Stomach (tissue), 9 donors: ENCODE data around the gene HMHB1. TPM values are rescaled to one million over a fixed set of nuclear protein-coding genes. Genes with fewer than 3 reads are reported as not detected.
A peak's percentile ranks its signal among the peaks of the same experiment; 100 is the strongest.

Source experiments
- DNase-seq, 2 donors: peaks; one replicate each; pipeline versions ENCODE4 v3.0.0 to v3.0.0-alpha.2; 2013 to 2019
- H3K27ac ChIP-seq, 5 donors: fragments of 200-600 bp in 4 of 5; sonication (generic) in 4 of 5; one replicate each; pipeline ENCODE4 v1.5.1; 2013 to 2019; ENCODE audit warnings: mild to moderate bottlenecking in 1 of 5, moderate library complexity in 1 of 5
- H3K27me3 ChIP-seq, 3 donors: fragments of 200-600 bp; sonication (generic); one replicate each; pipeline ENCODE4 v1.5.1; 2017 to 2019; ENCODE audit warnings: mixed run types in 1 of 3
- H3K36me3 ChIP-seq, 4 donors: fragments of 200-600 bp; sonication (generic); 1 replicate in 3 of 4; 2 replicates in 1 of 4; pipeline ENCODE4 v1.5.1; 2016 to 2019
- H3K4me1 ChIP-seq, 4 donors: fragments of 200-600 bp; sonication (generic); one replicate each; pipeline ENCODE4 v1.5.1; 2016 to 2019
- H3K4me3 ChIP-seq, 4 donors: fragments of 200-600 bp; sonication (generic) in 3 of 4; one replicate each; pipeline ENCODE4 v1.5.1; 2016 to 2019; ENCODE audit warnings: mild to moderate bottlenecking in 1 of 4
- H3K9me3 ChIP-seq, 4 donors: fragments of 200-600 bp; sonication (generic); one replicate each; pipeline ENCODE4 v1.5.1; 2016 to 2019
- CTCF ChIP-seq, 7 experiments: fragments of 450-650 bp in 4 of 7; fragments of 200-600 bp in 3 of 7; sonication (generic) in 3 of 7; IDR thresholded peaks; one replicate each; pipeline ENCODE4 v1.5.1; 2016 to 2019; ENCODE audit warnings: antibody characterized with exemption in 7 of 7, control low read depth in 2 of 7, mild to moderate bottlenecking in 1 of 7
- EP300 ChIP-seq: sonication (generic); formaldehyde crosslinking; IDR thresholded peaks from one replicate; pipeline ENCODE4 v1.6.1; 2017; ENCODE audit warnings: antibody characterized with exemption
- POLR2A ChIP-seq, 4 donors: fragments of 450-650 bp; IDR thresholded peaks; one replicate each; pipeline ENCODE4 v1.6.1; 2016; ENCODE audit warnings: antibody characterized with exemption in 4 of 4, control low read depth in 2 of 4, mild to moderate bottlenecking in 1 of 4, moderate library complexity in 1 of 4
- POLR2AphosphoS5 ChIP-seq, 3 donors: sonication (generic); formaldehyde crosslinking; IDR thresholded peaks; one replicate each; pipeline ENCODE4 v1.6.1; 2016; ENCODE audit warnings: antibody characterized with exemption in 3 of 3
- WGBS, 5 donors: extraction: QIAGEN DNeasy Blood & Tissue Kit in 3 of 5; methylation state at CpG; one replicate each; pipeline versions ENCODE4 v1.1.5 to v1.1.7; 2013 to 2018; 5-methylcytosine and 5-hydroxymethylcytosine counted together
- intact Hi-C: fragments of 100-400 bp; cut with DNase I; formaldehyde crosslinking; loops from one replicate; pipeline ENCODE4 v1.15.1; 2023; ENCODE audit warnings: low total_unique reads
- polyA plus RNA-seq, 3 donors: library from polyadenylated mRNA; stranded (reverse); fragments of 200-250 nt; gene quantifications; one replicate each; pipeline ENCODE4 v1.2.3, GENCODE V29; 2013
- total RNA-seq, 5 donors: library from RNA; depleted of rRNA; stranded (reverse); fragments of >200 nt; gene quantifications; one replicate each; pipeline versions ENCODE4 v1.1.0 to v1.2.3, GENCODE V29; 2014 to 2016
- donor health status: healthy with polysubstance abuse.
- donor health status: Bipolar disorder and iron deficiency.
- donor health status: healthy.

Gene HMHB1
- total and polyA plus RNA-seq, 8 donors = not detected

- no peaks in the 10 kb centered on the region for H3K36me3 ChIP-seq
- no peak overlapping the region for H3K27ac ChIP-seq
- 58 to 77% (median 72%) methylated on average over 3 of the region's 3 CpGs for WGBS, 5 donors
- H3K9me3 ChIP-seq = no peaks in the 10 kb centered on the region
- H3K4me3 ChIP-seq = no peak overlapping the region
- H3K4me1 ChIP-seq = no peaks in the 10 kb centered on the region
- DNase-seq = no peak
- no peak for TF ChIP-seq EP300
- no peak for TF ChIP-seq POLR2A (IDR thresholded peaks at IDR 0.05)
- no peak for TF ChIP-seq POLR2AphosphoS5 (IDR thresholded peaks at IDR 0.05)
- no peak for TF ChIP-seq CTCF (IDR thresholded peaks at IDR 0.05)
- intact Hi-C loops = no loop called here
- no peaks in the 10 kb centered on the region for H3K27me3 ChIP-seq
These were observed 29.2 kb upstream of the HMHB1 start for GRCh38 chr5:143782588-143783386.

DNA sequence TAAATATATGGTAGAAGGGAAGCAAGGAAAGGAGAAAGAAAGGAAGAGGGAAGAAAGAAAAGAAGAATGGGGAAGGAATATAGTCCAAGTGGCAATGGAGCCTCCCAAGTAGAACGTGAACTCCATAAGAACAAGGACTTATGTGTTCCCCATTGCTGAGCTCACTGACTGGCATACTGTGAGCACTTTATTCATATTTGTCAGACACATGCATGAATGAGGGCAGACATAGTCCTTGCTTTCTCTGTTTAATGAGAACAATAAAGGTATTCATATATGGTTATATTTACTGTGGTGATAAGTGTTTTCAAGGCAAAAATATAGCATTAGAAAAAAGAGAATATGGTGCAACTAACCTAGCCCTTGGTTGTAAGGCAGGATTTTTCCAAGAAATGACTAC, 23.6 kb upstream of the HMHB1 start:
- peaks cover 0 to 4% (median 0%) of the 10 kb centered on the region in 4 donors for H3K4me1 ChIP-seq
- H3K9me3 ChIP-seq = no peaks in the 10 kb centered on the region
- intact Hi-C loops = no loop called here
- no peaks in the 10 kb centered on the region for H3K27me3 ChIP-seq
- no peaks in the 10 kb centered on the region for H3K36me3 ChIP-seq
- TF ChIP-seq POLR2AphosphoS5 (IDR thresholded peaks at IDR 0.05) = no peak
- TF ChIP-seq CTCF (IDR thresholded peaks at IDR 0.05) = no peak
- no peak for TF ChIP-seq EP300
- no peak for TF ChIP-seq POLR2A (IDR thresholded peaks at IDR 0.05)
- H3K4me3 ChIP-seq = no peak overlapping the region
- H3K27ac ChIP-seq = no peak overlapping the region
- no peak for DNase-seq
- 87 to 95% (median 90%) methylated on average over 1 of the region's 1 CpG for WGBS, 5 donors

DNA sequence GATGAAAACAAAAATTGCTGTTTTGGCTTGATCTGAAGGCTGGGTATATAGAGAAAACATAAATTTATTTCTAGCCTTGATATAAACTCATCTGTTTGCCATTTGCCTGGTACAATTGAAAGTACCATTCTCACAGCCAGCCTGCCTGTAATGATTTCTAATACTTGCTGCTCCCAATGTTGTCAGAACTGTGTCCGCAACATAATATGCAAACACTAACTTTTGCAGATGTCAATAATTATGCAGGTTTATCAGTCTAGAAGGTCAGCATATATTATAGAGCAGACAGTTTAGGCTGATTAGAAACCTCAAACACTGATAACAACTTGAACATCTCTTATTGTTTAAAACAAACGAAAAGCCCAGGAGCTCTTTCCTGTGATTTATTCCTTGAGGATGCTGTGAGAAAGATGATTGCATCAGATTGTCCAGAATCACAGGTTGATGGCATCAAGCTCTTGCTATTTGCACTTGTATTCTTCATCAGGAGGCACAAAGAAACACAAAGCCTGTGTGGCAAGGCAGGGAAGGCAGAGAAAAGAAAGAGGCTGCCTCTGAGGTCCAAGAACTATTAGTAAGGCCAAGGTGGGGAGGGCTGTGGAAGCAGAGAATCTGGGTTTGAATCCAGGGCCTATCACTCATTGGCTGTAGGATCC, 21.4 kb upstream of the HMHB1 start:
- Histone ChIP-seq H3K4me3 (no peak overlapping the region), H3K4me1 (peaks cover 0 to 4% (median 0%) of the 10 kb centered on the region in 4 donors), H3K9me3 (no peaks in the 10 kb centered on the region), H3K27me3 (no peaks in the 10 kb centered on the region), H3K36me3 (no peaks in the 10 kb centered on the region), H3K27ac (no peak overlapping the region)
- DNase-seq = no peak
- intact Hi-C loops = no loop called here
- WGBS, 5 donors = 76 to 81% (median 76%) methylated on average over 2 of the region's 2 CpGs
- TF ChIP-seq CTCF (IDR thresholded peaks at IDR 0.05) (no peak), POLR2A (IDR thresholded peaks at IDR 0.05) (no peak), POLR2AphosphoS5 (IDR thresholded peaks at IDR 0.05) (no peak), EP300 (no peak)

GRCh38 chr5:143791848-143792731, 19.9 kb upstream of the HMHB1 start:
- Histone ChIP-seq H3K27me3 (no peaks in the 10 kb centered on the region), H3K27ac (no peak overlapping the region), H3K4me1 (peaks cover 0 to 4% (median 0%) of the 10 kb centered on the region in 4 donors), H3K9me3 (no peaks in the 10 kb centered on the region), H3K36me3 (no peaks in the 10 kb centered on the region), H3K4me3 (no peak overlapping the region)
- TF ChIP-seq POLR2AphosphoS5 (IDR thresholded peaks at IDR 0.05) = no peak
- DNase-seq = peak in 1 of 2 donors; percentile 68
- intact Hi-C loops = no loop called here
- 60 to 77% (median 69%) methylated on average over 10 of the region's 10 CpGs for WGBS, 5 donors
